GM23338 (cell line): Measurements from ENCODE around the gene OR2A25. TPM values are rescaled to one million over a fixed set of nuclear protein-coding genes. Genes with fewer than 3 reads are reported as not detected.
A peak's percentile ranks its signal among the peaks of the same experiment; 100 is the strongest.

ENCODE experiments used
- ATAC-seq: fragments of 200-7000 bp; cut with Tn5 transposase; 3 replicates; pipeline ENCODE4 v1.9.1; 2020
- DNase-seq: peaks from one replicate; pipeline ENCODE4 v3.0.0-alpha.2; 2015; ENCODE audit warnings: low spot score
- H2AFZ ChIP-seq: fragments of 200-600 bp; sonication (generic); 2 replicates; pipeline ENCODE4 v1.8.0; 2016; ENCODE audit warnings: antibody characterized with exemption, mild to moderate bottlenecking, moderate library complexity
- H3F3A ChIP-seq: fragments of 200-600 bp; sonication (generic); replicated peaks from 2 replicates; pipeline ENCODE4 v1.8.0; 2017; ENCODE audit warnings: antibody characterized with exemption, mixed run types, low read depth
- H3K27ac ChIP-seq: fragments of 200-600 bp; sonication (generic); 2 replicates; pipeline ENCODE4 v1.6.1; 2016; ENCODE audit warnings: low read depth
- H3K27me3 ChIP-seq: fragments of 200-600 bp; sonication (generic); 2 replicates; pipeline ENCODE4 v1.8.0; 2016; ENCODE audit warnings: mild to moderate bottlenecking, mixed run types, moderate library complexity; ENCODE audit not compliant: insufficient read depth
- H3K36me3 ChIP-seq: fragments of 200-600 bp; sonication (generic); 2 replicates; pipeline ENCODE4 v1.8.0; 2016; ENCODE audit warnings: mild to moderate bottlenecking; ENCODE audit not compliant: insufficient read depth
- H3K4me1 ChIP-seq: fragments of 200-600 bp; sonication (generic); 2 replicates; pipeline ENCODE4 v1.8.0; 2016; ENCODE audit warnings: mild to moderate bottlenecking, moderate library complexity; ENCODE audit not compliant: insufficient read depth
- H3K4me2 ChIP-seq: fragments of 200-600 bp; sonication (generic); 2 replicates; pipeline ENCODE4 v1.7.1; 2017; ENCODE audit warnings: mixed run types
- H3K4me3 ChIP-seq: fragments of 200-600 bp; sonication (generic); 2 replicates; pipeline ENCODE4 v1.6.1; 2016; ENCODE audit warnings: mixed run types
- H3K79me2 ChIP-seq: fragments of 200-600 bp; sonication (generic); replicated peaks from 2 replicates; pipeline ENCODE4 v1.8.0; 2017; ENCODE audit warnings: mild to moderate bottlenecking; ENCODE audit not compliant: insufficient read depth
- H3K9me2 ChIP-seq: fragments of 200-600 bp; sonication (generic); 2 replicates; pipeline ENCODE4 v1.8.0; 2017; ENCODE audit not compliant: insufficient read depth
- H4K20me1 ChIP-seq: fragments of 200-600 bp; sonication (generic); replicated peaks from 2 replicates; pipeline ENCODE4 v1.8.0; 2017; ENCODE audit warnings: mild to moderate bottlenecking; ENCODE audit not compliant: insufficient read depth
- H3K27ac Mint-ChIP-seq: 2 replicates; pipeline ENCODE4 v1.8.0; 2020; ENCODE audit warnings: inconsistent platforms, mild to moderate bottlenecking, moderate library complexity, mixed read lengths
- H3K27me3 Mint-ChIP-seq: 3 replicates; pipeline ENCODE4 v1.8.0; 2022; ENCODE audit warnings: low read depth, mild to moderate bottlenecking, moderate library complexity, mixed read lengths, inconsistent platforms; ENCODE audit not compliant: insufficient read depth, poor library complexity
- H3K36me3 Mint-ChIP-seq: 3 replicates; pipeline ENCODE4 v1.8.0; 2021; ENCODE audit warnings: low read depth, mild to moderate bottlenecking, inconsistent platforms, moderate library complexity, mixed read lengths
- H3K4me1 Mint-ChIP-seq: 3 replicates; pipeline ENCODE4 v1.8.0; 2020; ENCODE audit warnings: mild to moderate bottlenecking, inconsistent platforms, mixed read lengths
- H3K4me3 Mint-ChIP-seq: 3 replicates; pipeline ENCODE4 v1.8.0; 2021; ENCODE audit warnings: moderate library complexity, mild to moderate bottlenecking, inconsistent platforms, mixed read lengths
- H3K9me3 Mint-ChIP-seq: 3 replicates; pipeline ENCODE4 v1.8.0; 2020; ENCODE audit warnings: moderate library complexity, mild to moderate bottlenecking, inconsistent platforms, mixed read lengths
- CREB1 ChIP-seq: fragments of 250-450 bp; sonication (Bioruptor Pico); IDR thresholded peaks from 2 replicates; pipeline ENCODE4 v1.5.0; 2020; ENCODE audit warnings: low read depth, mild to moderate bottlenecking, moderate library complexity
- EZH2 ChIP-seq: fragments of 200-600 bp; sonication (generic); IDR thresholded peaks from one replicate; pipeline ENCODE4 v1.8.0; 2017; ENCODE audit warnings: antibody characterized with exemption, mild to moderate bottlenecking, low read depth; ENCODE audit not compliant: unreplicated experiment
- EZH2phosphoT487 ChIP-seq: fragments of 200-600 bp; sonication (generic); IDR thresholded peaks from one replicate; pipeline ENCODE4 v1.8.1; 2018; ENCODE audit warnings: antibody characterized with exemption; ENCODE audit not compliant: unreplicated experiment
- NANOG ChIP-seq: IDR thresholded peaks from 2 replicates; pipeline ENCODE4 v1.6.1; 2016; ENCODE audit warnings: antibody characterized with exemption, borderline replicate concordance
- POLR2AphosphoS5 ChIP-seq: IDR thresholded peaks from 2 replicates; pipeline ENCODE4 v1.6.1; 2016; ENCODE audit warnings: antibody characterized with exemption, low read depth
- STAT1 ChIP-seq: IDR thresholded peaks from one replicate; pipeline ENCODE4 v1.6.1; 2016; ENCODE audit warnings: antibody characterized with exemption; ENCODE audit not compliant: unreplicated experiment
- ZNF331 ChIP-seq: fragments of 250-450 bp; sonication (Bioruptor Pico); IDR thresholded peaks from 2 replicates; pipeline ENCODE4 v1.5.0; 2020; ENCODE audit warnings: low read depth, mild to moderate bottlenecking, moderate library complexity
- polyA plus RNA-seq: library from polyadenylated mRNA; unstranded; fragments of >200 nt; fragmentation: Nextera tagmentation; extraction: Ambion mirVana; gene quantifications from 2 replicates; pipeline ENCODE4 v1.2.1, GENCODE V29; 2016
- total RNA-seq: library from RNA; depleted of rRNA; stranded (reverse); fragments of >200 nt; shearing (Covaris generic); gene quantifications from 2 replicates; pipeline ENCODE4 v1.2.3, GENCODE V29; 2014
- TF ChIP-seq, protein P1 (sequence below), 2 experiments: fragments of 200-600 bp in 1 of 2; sonication (generic) in 1 of 2; conservative IDR thresholded peaks; 2 replicates each; pipeline versions ENCODE4 v1.5.1 to v1.6.1; 2016 to 2017; ENCODE audit warnings: antibody characterized with exemption in 2 of 2, low read depth in 2 of 2, mild to moderate bottlenecking in 2 of 2, moderate library complexity in 1 of 2
- TF ChIP-seq, protein P2 (sequence below): fragments of 250-450 bp; sonication (Bioruptor Pico); IDR thresholded peaks from 2 replicates; pipeline ENCODE4 v1.5.0; 2020; ENCODE audit warnings: mild to moderate bottlenecking, moderate library complexity
- TF ChIP-seq, protein P3 (sequence below): IDR thresholded peaks from 2 replicates; pipeline ENCODE4 v1.6.1; 2016; ENCODE audit warnings: antibody characterized with exemption

OR2A25 gene
- total and polyA plus RNA-seq, 2 experiments from 2014 or later: not detected

DNA sequence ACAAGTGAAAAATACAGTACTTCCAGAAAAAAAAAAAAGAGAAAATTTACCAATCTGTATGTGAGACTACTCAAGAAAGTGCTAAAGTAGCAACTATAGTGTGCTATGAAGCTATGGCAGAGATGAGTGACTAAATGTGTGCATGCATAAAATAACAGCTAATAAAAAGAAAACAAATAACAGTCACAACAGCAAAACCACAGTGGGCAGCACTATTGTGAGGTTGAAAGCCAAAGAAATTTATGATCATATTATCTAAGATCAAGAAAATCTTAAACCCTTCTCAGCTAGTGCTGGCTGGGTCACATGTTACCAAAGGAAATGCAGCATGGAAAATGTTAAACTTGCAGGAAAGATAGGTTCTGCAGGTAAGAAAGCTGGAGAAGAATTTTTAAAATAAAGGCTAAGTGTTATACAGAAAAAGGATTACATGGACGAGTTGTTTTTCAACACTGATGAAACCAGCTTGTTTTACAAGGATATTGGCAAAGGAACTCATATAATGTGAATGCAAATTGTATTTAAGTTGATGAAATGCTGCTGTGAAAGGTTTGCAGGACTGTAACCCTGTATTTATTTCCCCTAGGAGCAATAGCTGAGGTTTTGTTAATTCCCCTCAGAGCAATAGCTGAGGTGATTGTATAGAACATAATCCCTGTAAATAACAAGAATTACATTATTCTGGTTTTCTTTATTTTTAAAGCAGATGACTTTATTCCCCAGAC lies 36.5 kb upstream of the OR2A25 start:
- no peak for TF ChIP-seq POLR2AphosphoS5
- TF ChIP-seq EZH2: no peak
- TF ChIP-seq, protein P1, sequence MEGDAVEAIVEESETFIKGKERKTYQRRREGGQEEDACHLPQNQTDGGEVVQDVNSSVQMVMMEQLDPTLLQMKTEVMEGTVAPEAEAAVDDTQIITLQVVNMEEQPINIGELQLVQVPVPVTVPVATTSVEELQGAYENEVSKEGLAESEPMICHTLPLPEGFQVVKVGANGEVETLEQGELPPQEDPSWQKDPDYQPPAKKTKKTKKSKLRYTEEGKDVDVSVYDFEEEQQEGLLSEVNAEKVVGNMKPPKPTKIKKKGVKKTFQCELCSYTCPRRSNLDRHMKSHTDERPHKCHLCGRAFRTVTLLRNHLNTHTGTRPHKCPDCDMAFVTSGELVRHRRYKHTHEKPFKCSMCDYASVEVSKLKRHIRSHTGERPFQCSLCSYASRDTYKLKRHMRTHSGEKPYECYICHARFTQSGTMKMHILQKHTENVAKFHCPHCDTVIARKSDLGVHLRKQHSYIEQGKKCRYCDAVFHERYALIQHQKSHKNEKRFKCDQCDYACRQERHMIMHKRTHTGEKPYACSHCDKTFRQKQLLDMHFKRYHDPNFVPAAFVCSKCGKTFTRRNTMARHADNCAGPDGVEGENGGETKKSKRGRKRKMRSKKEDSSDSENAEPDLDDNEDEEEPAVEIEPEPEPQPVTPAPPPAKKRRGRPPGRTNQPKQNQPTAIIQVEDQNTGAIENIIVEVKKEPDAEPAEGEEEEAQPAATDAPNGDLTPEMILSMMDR (conservative IDR thresholded peaks at IDR 0.05; ENCODE audit: low read depth in 2 of 2): no peak
- TF ChIP-seq, protein P2, sequence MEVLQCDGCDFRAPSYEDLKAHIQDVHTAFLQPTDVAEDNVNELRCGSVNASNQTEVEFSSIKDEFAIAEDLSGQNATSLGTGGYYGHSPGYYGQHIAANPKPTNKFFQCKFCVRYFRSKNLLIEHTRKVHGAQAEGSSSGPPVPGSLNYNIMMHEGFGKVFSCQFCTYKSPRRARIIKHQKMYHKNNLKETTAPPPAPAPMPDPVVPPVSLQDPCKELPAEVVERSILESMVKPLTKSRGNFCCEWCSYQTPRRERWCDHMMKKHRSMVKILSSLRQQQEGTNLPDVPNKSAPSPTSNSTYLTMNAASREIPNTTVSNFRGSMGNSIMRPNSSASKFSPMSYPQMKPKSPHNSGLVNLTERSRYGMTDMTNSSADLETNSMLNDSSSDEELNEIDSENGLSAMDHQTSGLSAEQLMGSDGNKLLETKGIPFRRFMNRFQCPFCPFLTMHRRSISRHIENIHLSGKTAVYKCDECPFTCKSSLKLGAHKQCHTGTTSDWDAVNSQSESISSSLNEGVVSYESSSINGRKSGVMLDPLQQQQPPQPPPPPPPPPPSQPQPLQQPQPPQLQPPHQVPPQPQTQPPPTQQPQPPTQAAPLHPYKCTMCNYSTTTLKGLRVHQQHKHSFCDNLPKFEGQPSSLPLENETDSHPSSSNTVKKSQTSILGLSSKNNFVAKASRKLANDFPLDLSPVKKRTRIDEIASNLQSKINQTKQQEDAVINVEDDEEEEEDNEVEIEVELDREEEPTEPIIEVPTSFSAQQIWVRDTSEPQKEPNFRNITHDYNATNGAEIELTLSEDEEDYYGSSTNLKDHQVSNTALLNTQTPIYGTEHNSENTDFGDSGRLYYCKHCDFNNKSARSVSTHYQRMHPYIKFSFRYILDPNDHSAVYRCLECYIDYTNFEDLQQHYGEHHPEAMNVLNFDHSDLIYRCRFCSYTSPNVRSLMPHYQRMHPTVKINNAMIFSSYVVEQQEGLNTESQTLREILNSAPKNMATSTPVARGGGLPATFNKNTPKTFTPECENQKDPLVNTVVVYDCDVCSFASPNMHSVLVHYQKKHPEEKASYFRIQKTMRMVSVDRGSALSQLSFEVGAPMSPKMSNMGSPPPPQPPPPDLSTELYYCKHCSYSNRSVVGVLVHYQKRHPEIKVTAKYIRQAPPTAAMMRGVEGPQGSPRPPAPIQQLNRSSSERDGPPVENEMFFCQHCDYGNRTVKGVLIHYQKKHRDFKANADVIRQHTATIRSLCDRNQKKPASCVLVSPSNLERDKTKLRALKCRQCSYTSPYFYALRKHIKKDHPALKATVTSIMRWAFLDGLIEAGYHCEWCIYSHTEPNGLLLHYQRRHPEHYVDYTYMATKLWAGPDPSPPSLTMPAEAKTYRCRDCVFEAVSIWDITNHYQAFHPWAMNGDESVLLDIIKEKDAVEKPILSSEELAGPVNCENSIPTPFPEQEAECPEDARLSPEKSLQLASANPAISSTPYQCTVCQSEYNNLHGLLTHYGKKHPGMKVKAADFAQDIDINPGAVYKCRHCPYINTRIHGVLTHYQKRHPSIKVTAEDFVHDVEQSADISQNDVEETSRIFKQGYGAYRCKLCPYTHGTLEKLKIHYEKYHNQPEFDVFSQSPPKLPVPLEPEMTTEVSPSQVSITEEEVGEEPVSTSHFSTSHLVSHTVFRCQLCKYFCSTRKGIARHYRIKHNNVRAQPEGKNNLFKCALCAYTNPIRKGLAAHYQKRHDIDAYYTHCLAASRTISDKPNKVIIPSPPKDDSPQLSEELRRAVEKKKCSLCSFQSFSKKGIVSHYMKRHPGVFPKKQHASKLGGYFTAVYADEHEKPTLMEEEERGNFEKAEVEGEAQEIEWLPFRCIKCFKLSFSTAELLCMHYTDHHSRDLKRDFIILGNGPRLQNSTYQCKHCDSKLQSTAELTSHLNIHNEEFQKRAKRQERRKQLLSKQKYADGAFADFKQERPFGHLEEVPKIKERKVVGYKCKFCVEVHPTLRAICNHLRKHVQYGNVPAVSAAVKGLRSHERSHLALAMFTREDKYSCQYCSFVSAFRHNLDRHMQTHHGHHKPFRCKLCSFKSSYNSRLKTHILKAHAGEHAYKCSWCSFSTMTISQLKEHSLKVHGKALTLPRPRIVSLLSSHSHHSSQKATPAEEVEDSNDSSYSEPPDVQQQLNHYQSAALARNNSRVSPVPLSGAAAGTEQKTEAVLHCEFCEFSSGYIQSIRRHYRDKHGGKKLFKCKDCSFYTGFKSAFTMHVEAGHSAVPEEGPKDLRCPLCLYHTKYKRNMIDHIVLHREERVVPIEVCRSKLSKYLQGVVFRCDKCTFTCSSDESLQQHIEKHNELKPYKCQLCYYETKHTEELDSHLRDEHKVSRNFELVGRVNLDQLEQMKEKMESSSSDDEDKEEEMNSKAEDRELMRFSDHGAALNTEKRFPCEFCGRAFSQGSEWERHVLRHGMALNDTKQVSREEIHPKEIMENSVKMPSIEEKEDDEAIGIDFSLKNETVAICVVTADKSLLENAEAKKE (CRISPR knock-in tag): no peak
- TF ChIP-seq NANOG: no peak
- TF ChIP-seq, protein P3, sequence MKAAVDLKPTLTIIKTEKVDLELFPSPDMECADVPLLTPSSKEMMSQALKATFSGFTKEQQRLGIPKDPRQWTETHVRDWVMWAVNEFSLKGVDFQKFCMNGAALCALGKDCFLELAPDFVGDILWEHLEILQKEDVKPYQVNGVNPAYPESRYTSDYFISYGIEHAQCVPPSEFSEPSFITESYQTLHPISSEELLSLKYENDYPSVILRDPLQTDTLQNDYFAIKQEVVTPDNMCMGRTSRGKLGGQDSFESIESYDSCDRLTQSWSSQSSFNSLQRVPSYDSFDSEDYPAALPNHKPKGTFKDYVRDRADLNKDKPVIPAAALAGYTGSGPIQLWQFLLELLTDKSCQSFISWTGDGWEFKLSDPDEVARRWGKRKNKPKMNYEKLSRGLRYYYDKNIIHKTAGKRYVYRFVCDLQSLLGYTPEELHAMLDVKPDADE: no peak
- no peak for TF ChIP-seq STAT1
- TF ChIP-seq ZNF331 (CRISPR knock-in tag): no peak
- no peak for TF ChIP-seq EZH2phosphoT487
- TF ChIP-seq CREB1 (CRISPR knock-in tag): no peak
- Mint-ChIP-seq H3K36me3 (no peaks in the 10 kb centered on the region), H3K27ac (no peak overlapping the region), H3K9me3 (no peaks in the 10 kb centered on the region), H3K4me3 (no peak overlapping the region), H3K27me3 (no peaks in the 10 kb centered on the region), H3K4me1 (peaks cover 3% of the 10 kb centered on the region; the same call in 2 of the 3 replicates)
- Histone ChIP-seq H3F3A (no peaks in the 10 kb centered on the region), H3K4me3 (no peak overlapping the region), H3K4me2 (no peak overlapping the region), H4K20me1 (no peaks in the 10 kb centered on the region), H3K4me1 (no peaks in the 10 kb centered on the region), H3K9me2 (peaks cover 9% of the 10 kb centered on the region), H2AFZ (0 out of 2 replicates have a peak overlapping the region, but pooled peaks have one; percentile 57), H3K79me2 (no peaks in the 10 kb centered on the region), H3K27ac (no peak overlapping the region), H3K27me3 (no peaks in the 10 kb centered on the region), H3K36me3 (no peaks in the 10 kb centered on the region)
- DNase-seq (no peak), ATAC-seq (no peak)
